DND-41 (cell line): ENCODE data around the gene RNF2.

ENCODE experiments used
- ATAC-seq: fragments of 200-7000 bp; cut with Tn5 transposase; 3 replicates; pipeline ENCODE4 v1.9.1; 2021; ENCODE audit warnings: low read depth; ENCODE audit not compliant: insufficient read depth
- DNase-seq: peaks from one replicate; pipeline ENCODE4 v3.0.0-alpha.2; 2020
- H2AFZ ChIP-seq: 2 replicates; pipeline ENCODE4 v1.6.0; 2012; ENCODE audit warnings: low read depth, low read length
- H3K27ac ChIP-seq: 2 replicates; pipeline ENCODE4 v1.5.1; 2012; ENCODE audit warnings: low read length, inconsistent platforms
- H3K27me3 ChIP-seq: fragments of 200-600 bp; sonication (generic); 2 replicates; pipeline ENCODE4 v1.6.0; 2012; ENCODE audit warnings: low read length, mild to moderate bottlenecking, inconsistent platforms; ENCODE audit not compliant: insufficient read depth, poor library complexity
- H3K36me3 ChIP-seq: 2 replicates; pipeline ENCODE4 v1.5.1; 2012; ENCODE audit warnings: low read length, inconsistent platforms; ENCODE audit not compliant: insufficient read depth
- H3K4me1 ChIP-seq: 2 replicates; pipeline ENCODE4 v1.5.1; 2012; ENCODE audit warnings: mild to moderate bottlenecking, low read length; ENCODE audit not compliant: insufficient read depth
- H3K4me2 ChIP-seq: 2 replicates; pipeline ENCODE4 v1.6.0; 2012; ENCODE audit warnings: mild to moderate bottlenecking, moderate library complexity, low read length, inconsistent platforms; ENCODE audit not compliant: insufficient read depth
- H3K4me3 ChIP-seq, 2 experiments: fragments of 200-600 bp in 1 of 2; shearing (Covaris generic) in 1 of 2; 2 replicates each; pipeline ENCODE4 v1.5.1; 2012 to 2016; ENCODE audit warnings: inconsistent platforms in 2 of 2, low read length in 2 of 2, mild to moderate bottlenecking in 2 of 2, low read depth in 1 of 2, moderate library complexity in 1 of 2
- H3K79me2 ChIP-seq: 2 replicates; pipeline ENCODE4 v1.6.0; 2012; ENCODE audit warnings: low read length, inconsistent platforms; ENCODE audit not compliant: insufficient read depth
- H3K9ac ChIP-seq: 2 replicates; pipeline ENCODE4 v1.6.0; 2012; ENCODE audit warnings: low read depth, mild to moderate bottlenecking, inconsistent platforms, low read length, moderate library complexity
- H3K9me3 ChIP-seq: 2 replicates; pipeline ENCODE4 v1.5.1; 2012; ENCODE audit warnings: low read length, moderate library complexity, mild to moderate bottlenecking, inconsistent platforms; ENCODE audit not compliant: insufficient read depth, severe bottlenecking
- H4K20me1 ChIP-seq: 2 replicates; pipeline ENCODE4 v1.6.0; 2012; ENCODE audit warnings: low read length; ENCODE audit not compliant: insufficient read depth
- CTCF ChIP-seq: IDR thresholded peaks from 2 replicates; pipeline ENCODE4 v1.5.1; 2012; ENCODE audit warnings: borderline replicate concordance, low read length, moderate library complexity, mild to moderate bottlenecking; ENCODE audit not compliant: poor library complexity, severe bottlenecking; ENCODE audit errors: extremely low read depth
- EZH2 ChIP-seq: IDR thresholded peaks from 3 replicates; pipeline ENCODE4 v1.6.1; 2012; ENCODE audit warnings: borderline replicate concordance, low read depth, mild to moderate bottlenecking, moderate library complexity, low read length, inconsistent platforms; ENCODE audit not compliant: severe bottlenecking

Gene RNF2

GRCh38 chr1:185033686-185034085 lies 11.7 kb upstream of the RNF2 start:
- no peak overlapping the region for H3K27ac ChIP-seq
- TF ChIP-seq EZH2 (no peak), CTCF (no peak)
- no peak overlapping the region for H2AFZ ChIP-seq
- H4K20me1 ChIP-seq = no peaks in the 10 kb centered on the region
- H3K9ac ChIP-seq = no peak overlapping the region
- H3K79me2 ChIP-seq = no peaks in the 10 kb centered on the region
- H3K4me3 ChIP-seq = no peak overlapping the region
- DNase-seq (no peak), ATAC-seq (no peak)
- no peaks in the 10 kb centered on the region for H3K36me3 ChIP-seq
- H3K27me3 ChIP-seq = peaks cover 7% of the 10 kb centered on the region
- H3K4me2 ChIP-seq = no peak overlapping the region
- no peaks in the 10 kb centered on the region for H3K9me3 ChIP-seq
- H3K4me1 ChIP-seq = no peaks in the 10 kb centered on the region

GRCh38 chr1:185035258-185035657 lies 10.1 kb upstream of the RNF2 start:
- DNase-seq = no peak

GRCh38 chr1:185038813-185039376 lies 6.5 kb upstream of the RNF2 start:
- TF ChIP-seq EZH2 = no peak
- TF ChIP-seq CTCF = no peak
- H3K4me2 ChIP-seq = no peak overlapping the region
- no peak overlapping the region for H2AFZ ChIP-seq
- no peaks in the 10 kb centered on the region for H3K79me2 ChIP-seq
- no peaks in the 10 kb centered on the region for H3K4me1 ChIP-seq
- H3K4me3 ChIP-seq = no peak overlapping the region
- ATAC-seq (no peak), DNase-seq (no peak)
- H4K20me1 ChIP-seq = no peaks in the 10 kb centered on the region
- no peak overlapping the region for H3K27ac ChIP-seq
- peaks cover 7% of the 10 kb centered on the region for H3K27me3 ChIP-seq
- H3K36me3 ChIP-seq = no peaks in the 10 kb centered on the region
- no peak overlapping the region for H3K9ac ChIP-seq
- no peaks in the 10 kb centered on the region for H3K9me3 ChIP-seq

More at GRCh38 chr1:185035258-185035657, 10.1 kb upstream of the RNF2 start:
- H3K4me2 ChIP-seq = no peak overlapping the region
- no peak overlapping the region for H3K9ac ChIP-seq
- no peaks in the 10 kb centered on the region for H4K20me1 ChIP-seq
- H2AFZ ChIP-seq = no peak overlapping the region
- no peaks in the 10 kb centered on the region for H3K79me2 ChIP-seq
- TF ChIP-seq EZH2 (no peak), CTCF (no peak)
- H3K4me1 ChIP-seq = no peaks in the 10 kb centered on the region
- H3K36me3 ChIP-seq = no peaks in the 10 kb centered on the region
- H3K9me3 ChIP-seq = no peaks in the 10 kb centered on the region
- H3K27ac ChIP-seq = no peak overlapping the region
- ATAC-seq = no peak
- peaks cover 7% of the 10 kb centered on the region for H3K27me3 ChIP-seq
- no peak overlapping the region for H3K4me3 ChIP-seq
